Measurements from ENCODE around the gene SOWAHB. TPM values are rescaled to one million over a fixed set of nuclear protein-coding genes. Genes with fewer than 3 reads are reported as not detected.

Gene SOWAHB
- total RNA-seq = 1 to 10 TPM in 2 of 4 donors, not detected in 2; 1.9 to 3.3 TPM

GRCh38 chr4:76897536-76898384 is at the start of gene SOWAHB:
Gene SOWAHB, minus strand, starts transcription at chr4:76898144. Its CDS starts 295 bp downstream, at chr4:76897849.
- DNase-seq = no peak
- intact Hi-C loops (cut with DNase I; ENCODE audit: low total_unique reads) = no loop called here
- TF ChIP-seq CTCF (IDR thresholded peaks at IDR 0.05) (no peak), POLR2A (IDR thresholded peaks at IDR 0.05) (peak in 1 of 2 donors; percentile 35)
- Histone ChIP-seq H3K36me3 (no peaks in the 10 kb centered on the region), H3K9me3 (no peaks in the 10 kb centered on the region), H3K4me3 (peak within 1 kb of the TSS; percentile 18 to 36), H3K27ac (no peak within 1 kb of the TSS), H3K27me3 (peaks cover 0 to 13% of the 10 kb centered on the region in 2 donors), H3K4me1 (peaks cover 0 to 7% of the 10 kb centered on the region in 2 donors)

DNA sequence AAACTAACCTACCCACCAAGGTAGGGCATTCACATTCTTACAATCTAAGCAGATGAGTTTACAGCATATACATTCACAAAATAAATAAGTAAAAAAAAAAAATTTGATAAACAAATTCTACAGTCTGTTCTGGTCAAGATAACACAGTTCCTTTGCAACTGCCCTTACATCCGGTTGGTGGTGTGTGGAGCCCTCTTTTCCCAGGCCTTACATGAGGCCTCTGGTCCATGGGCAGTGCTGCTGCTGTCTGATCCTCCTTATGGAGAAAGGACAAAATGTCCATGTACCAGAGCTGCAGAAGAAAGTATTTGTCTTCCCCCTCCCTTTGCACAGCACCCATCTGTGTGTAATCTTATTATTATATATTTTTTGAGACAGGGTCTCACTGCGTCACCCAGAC is 49.4 kb upstream of the SOWAHB start:
- H3K4me1 ChIP-seq = no peaks in the 10 kb centered on the region
- no peak overlapping the region for H3K4me3 ChIP-seq
- peak in 1 of 4 experiments; percentile 5 for TF ChIP-seq CTCF (IDR thresholded peaks at IDR 0.05)
- no peak for TF ChIP-seq POLR2A (IDR thresholded peaks at IDR 0.05)
- H3K9me3 ChIP-seq = no peaks in the 10 kb centered on the region
- no peak for DNase-seq
- H3K27me3 ChIP-seq = no peaks in the 10 kb centered on the region
- no peaks in the 10 kb centered on the region for H3K36me3 ChIP-seq
- intact Hi-C loops (cut with DNase I; ENCODE audit: low total_unique reads) = no loop called here
- H3K27ac ChIP-seq = no peak overlapping the region

GRCh38 chr4:76943790-76944189 is 45.8 kb upstream of the SOWAHB start:
- TF ChIP-seq POLR2A (IDR thresholded peaks at IDR 0.05) (no peak), CTCF (IDR thresholded peaks at IDR 0.05) (no peak)
- no peak for DNase-seq
- H3K9me3 ChIP-seq = no peaks in the 10 kb centered on the region
- no peaks in the 10 kb centered on the region for H3K36me3 ChIP-seq
- intact Hi-C loops (cut with DNase I; ENCODE audit: low total_unique reads) = no loop called here
- no peak overlapping the region for H3K4me3 ChIP-seq
- no peaks in the 10 kb centered on the region for H3K27me3 ChIP-seq
- H3K4me1 ChIP-seq = no peaks in the 10 kb centered on the region
- no peak overlapping the region for H3K27ac ChIP-seq

- intact Hi-C loops (cut with DNase I; ENCODE audit: low total_unique reads) = no loop called here
- Histone ChIP-seq H3K4me3 (no peak overlapping the region), H3K4me1 (no peaks in the 10 kb centered on the region), H3K9me3 (no peaks in the 10 kb centered on the region), H3K27ac (no peak overlapping the region), H3K36me3 (no peaks in the 10 kb centered on the region), H3K27me3 (no peaks in the 10 kb centered on the region)
- DNase-seq = no peak
- no peak for TF ChIP-seq CTCF (IDR thresholded peaks at IDR 0.05)
- TF ChIP-seq POLR2A (IDR thresholded peaks at IDR 0.05) = no peak
These were observed 45.2 kb upstream of the SOWAHB start for GRCh38 chr4:76943129-76943620.

DNA sequence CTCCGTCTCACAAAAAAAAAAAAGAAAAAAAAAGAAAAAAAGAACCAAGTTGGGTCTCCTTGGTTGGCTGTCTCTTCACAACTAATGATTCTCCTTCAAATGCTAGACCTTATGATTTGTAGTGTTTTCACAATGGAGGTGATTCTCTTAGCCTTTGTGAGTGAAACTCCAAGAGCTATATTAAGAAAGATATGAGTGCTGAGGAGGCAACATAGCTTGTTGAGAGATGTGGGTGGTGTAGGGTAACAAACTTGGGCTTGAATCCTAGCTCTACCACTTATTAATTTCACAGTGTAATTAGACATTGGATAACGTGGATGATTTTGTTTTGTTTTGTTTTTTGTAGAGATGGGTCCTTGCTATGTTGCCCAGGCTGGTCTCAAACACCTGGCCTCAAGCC is 41.2 kb upstream of the SOWAHB start:
- TF ChIP-seq CTCF (IDR thresholded peaks at IDR 0.05) (no peak), POLR2A (IDR thresholded peaks at IDR 0.05) (no peak)
- intact Hi-C loops (cut with DNase I; ENCODE audit: low total_unique reads) = no loop called here
- H3K27me3 ChIP-seq = no peaks in the 10 kb centered on the region

More for the DNA sequence above, 41.2 kb upstream of the SOWAHB start:
- Histone ChIP-seq H3K4me1 (no peaks in the 10 kb centered on the region), H3K9me3 (no peaks in the 10 kb centered on the region), H3K4me3 (no peak overlapping the region), H3K36me3 (no peaks in the 10 kb centered on the region), H3K27ac (no peak overlapping the region)
- no peak for DNase-seq

Measured in uterus (tissue), 4 donors.